ENCODE data around the gene LRRN4CL.

GRCh38 chr11:62648185-62648966 is 41.0 kb downstream of the LRRN4CL start:
- TF ChIP-seq ZNF274 (IDR thresholded peaks at IDR 0.05; ENCODE audit: low read depth, low read length) (no peak), YY1 (IDR thresholded peaks at IDR 0.05; ENCODE audit: insufficient read depth, insufficient read length) (no peak)
